D341Med (cell line): ENCODE results near the gene ADAP1.
"Not testable (repeated sequence)": the region's sequence is repeated elsewhere in the genome, so short reads cannot be mapped to it uniquely, and the experiment has no call there.

Experiments used
- DNase-seq: peaks from one replicate; pipeline ENCODE4 v3.0.0; 2012; ENCODE audit warnings: low spot score

Gene ADAP1

GRCh38 chr7:938546-939185, 15.8 kb downstream of the ADAP1 start:
- DNase-seq = no peak

DNA sequence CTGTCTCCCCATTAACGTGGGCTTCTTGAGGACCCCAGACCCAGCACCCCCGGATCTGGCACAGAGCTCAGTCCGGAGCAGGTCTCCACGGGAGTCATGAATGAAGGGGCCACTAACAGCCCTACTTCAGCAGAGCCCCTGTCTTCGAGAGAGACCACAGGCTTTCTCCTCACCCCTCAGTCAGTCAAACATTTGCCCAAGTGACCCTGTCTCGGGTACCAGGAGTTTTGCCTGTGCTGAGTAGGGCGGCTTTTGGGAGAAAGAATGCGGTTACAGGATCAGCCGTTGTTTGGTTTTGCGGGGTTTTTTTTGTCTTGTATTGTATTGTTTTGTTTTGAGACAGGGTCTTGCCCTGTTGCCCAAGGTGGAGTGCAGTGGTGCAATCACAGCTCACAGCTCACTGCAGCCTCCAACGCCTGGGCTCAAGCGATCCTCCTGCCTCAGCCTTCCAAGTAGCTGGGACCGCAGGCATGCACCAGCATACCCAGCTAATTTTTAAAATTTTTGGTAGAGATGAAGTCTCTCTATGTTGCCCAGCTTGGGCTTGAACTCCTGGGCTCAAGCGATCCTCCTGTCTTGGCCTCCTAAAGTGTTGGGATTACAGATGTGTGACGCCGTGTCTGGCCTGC, 16.5 kb downstream of the ADAP1 start:
- DNase-seq = no peak

- no peak for DNase-seq
These were observed 18.0 kb downstream of the ADAP1 start for GRCh38 chr7:936386-937054.

DNA sequence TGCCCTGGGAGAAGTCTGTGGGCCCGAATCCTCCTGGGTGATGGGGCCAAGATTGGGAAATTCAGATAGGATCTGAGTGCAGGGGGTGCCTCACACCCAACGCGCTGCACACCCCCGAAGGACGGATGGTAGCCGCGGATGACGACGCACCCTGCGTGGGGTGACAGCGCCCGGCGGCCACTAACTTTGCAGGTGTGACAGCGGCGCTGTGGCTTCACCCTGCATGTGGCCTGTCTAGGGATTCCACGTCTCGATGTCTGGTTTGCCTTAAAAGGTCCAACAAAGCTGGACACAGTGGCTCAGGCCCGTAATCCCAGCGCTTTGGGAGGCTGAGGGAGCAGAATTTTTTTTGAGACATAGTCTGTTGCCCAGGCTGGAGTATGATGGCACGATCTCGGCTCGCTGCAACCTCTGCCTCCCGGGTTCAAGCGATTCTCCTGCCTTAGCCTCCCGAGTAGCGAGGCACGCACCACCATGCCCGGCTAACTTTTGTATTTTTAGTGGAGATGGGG, 18.6 kb downstream of the ADAP1 start:
- DNase-seq = no peak

DNA sequence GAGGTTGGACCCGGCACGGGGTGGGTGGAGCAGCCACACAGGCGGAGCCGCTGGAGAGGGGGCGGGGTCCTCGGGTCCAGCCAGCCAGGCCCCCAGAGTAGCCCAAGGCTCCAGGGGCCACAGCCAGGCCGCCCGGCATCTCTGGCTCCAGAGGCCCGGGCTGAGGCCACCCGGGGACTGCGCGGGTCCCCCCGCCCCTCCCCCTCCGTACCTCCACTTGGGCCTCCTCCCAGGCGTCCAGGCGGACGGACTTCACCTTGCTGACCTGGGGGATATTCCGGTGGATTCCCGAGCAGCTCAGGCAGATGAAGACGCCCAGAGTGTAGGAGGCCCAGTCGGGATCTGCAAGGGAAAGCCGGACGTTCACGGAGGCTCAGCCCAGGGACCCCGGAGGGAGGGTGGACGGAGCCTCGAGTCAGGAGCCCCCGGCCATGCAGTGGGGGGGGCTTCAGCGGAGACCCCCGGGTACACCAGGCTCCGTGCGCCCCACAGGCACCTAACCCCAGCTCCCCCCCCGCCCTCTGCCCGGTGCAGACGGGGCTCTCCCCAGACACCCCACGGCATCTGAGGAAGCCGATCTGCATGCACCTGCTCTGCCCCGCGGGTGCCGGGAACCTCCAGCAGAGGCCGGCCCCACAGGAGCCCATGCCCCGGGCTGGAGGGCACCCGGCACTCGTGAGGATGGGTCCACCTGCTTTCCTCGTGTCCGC, 19.2 kb downstream of the ADAP1 start:
- no peak for DNase-seq

GRCh38 chr7:934469-935163, 19.9 kb downstream of the ADAP1 start:
- no peak for DNase-seq

DNA sequence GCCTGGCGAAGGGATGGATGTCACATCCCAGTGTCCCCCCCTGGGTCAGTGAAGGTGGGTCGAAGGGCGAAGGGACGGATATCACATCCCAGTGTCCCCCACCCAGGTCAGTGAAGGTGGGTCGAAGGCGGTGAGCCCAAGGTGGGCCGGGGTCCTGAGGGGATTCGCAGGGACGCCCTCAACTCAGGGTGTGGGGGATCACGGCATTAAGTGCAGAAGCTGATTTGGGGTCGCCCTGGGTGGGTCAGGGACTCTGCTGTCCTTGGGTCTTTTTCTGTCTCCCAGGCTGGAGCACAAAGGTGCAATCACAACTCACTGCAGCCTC, 21.9 kb downstream of the ADAP1 start:
- DNase-seq = no peak

GRCh38 chr7:931871-932650, 22.4 kb downstream of the ADAP1 start:
- no peak for DNase-seq

- DNase-seq = no peak
These were observed 23.3 kb downstream of the ADAP1 start for GRCh38 chr7:930975-931758.

DNA sequence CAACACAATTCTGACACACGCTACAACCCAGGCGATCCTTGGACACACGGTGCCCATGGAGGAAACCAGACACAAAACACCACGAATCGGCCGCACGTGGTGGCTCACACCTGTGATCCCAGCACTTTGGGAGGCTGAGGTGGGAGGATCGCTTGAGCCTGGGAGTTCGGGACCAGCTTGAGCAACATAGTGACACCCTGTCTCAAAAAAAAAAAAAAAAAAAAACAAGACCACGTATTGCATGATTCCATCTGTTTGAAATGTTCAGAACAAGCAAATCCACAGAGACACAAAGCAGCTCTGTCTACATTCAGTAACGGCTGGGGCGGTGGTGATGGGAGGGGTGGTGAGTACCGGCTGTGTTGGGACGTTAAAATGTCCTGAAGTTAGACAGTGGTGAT, 25.2 kb downstream of the ADAP1 start:
- DNase-seq = no peak

DNA sequence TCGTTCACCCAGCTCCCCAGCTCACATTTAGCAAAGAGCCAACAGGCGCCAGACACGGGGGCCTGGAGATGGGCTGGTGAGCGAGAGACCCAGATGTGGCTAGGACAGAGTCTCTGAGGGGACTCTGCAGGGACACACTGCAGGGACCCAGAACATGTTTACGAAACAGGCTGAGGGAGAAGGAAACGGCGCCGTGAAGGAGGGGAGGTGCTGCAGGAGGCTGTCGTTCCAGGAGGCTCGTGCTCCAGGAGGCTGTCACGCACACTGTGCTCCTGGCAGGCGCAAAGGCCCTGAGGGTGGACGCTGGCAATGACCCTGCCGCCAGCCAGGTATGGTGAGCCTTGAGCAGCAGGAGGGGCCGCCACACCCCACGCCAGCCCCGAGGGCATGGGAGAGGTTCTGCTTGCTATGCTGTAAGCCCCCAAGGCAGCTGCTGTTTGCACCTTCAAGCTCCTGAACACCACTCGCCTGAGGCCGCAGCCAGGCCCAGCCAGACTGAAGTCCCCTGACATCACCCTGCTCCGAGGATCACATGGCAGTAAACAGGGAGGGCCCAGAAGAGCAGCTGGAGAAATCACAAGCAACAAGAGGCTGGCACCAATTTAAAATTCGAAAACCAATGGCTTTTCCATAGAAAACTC, 27.3 kb downstream of the ADAP1 start:
- no peak for DNase-seq

DNA sequence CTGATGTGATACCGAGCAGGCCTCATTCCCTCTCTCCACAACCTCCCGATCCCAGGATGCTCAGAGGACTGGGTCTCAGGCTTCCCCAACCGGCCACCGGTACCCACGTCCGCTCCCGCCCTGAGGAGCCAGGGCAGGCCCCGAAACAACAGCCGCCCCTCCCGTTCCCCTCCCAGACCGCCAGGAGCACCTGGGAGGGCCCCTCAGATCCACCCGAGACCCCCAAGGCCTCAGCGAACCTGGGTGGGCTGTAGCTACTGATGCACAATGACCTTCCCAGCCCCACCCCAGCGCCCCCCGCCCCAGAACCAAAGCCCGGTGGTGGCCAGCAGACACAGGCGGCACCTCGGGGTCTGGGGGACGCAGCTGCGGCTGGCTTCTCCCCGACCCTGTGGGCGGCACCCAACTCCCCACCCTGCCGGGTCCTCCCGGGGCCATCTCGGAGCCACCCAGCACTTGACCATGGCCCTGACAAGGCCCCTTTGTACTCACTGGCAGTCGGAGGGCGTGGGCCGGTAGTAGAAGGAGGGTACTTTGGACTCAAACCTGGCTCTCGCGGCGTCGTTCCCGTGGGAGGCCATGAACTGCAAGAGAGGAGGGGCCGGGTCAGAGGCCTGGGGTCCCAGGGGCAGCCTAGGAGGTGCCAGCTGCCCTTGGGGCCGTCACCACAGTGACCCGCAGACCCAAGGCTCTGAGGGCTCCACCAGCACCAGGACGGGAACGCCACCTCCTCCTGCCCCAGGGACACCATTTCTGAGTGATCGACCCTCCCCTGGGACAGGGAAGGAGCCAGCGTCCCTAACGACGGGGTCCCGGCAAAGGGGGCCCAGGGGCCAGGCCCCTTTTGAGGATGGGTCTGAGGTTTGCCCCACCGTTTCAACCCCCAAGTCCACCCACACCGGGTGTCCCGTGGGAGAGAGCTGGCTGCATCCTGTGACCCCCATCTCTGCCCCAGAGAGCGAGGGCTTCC, 28.1 kb downstream of the ADAP1 start:
- DNase-seq = no peak

DNA sequence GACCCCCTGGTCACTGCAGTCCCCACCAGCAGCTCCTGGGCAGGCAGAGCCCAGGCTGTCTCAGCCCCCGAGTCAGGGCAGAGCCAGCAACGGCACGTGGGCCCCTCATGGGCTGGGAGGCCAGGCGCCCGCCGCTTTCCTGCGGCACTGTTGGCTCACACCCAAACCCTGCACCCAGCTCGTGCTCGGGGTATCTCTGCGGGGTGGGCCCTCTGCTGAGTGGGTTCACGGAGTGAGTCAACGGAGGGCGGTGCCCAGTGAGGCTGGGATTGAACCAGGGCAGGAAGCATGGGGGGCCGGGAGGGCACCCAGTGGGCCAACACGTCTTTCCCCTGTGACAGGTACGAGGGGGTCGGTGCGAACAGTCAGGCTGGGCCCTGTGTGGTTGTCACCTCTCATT, 28.9 kb downstream of the ADAP1 start:
- DNase-seq = no peak

DNA sequence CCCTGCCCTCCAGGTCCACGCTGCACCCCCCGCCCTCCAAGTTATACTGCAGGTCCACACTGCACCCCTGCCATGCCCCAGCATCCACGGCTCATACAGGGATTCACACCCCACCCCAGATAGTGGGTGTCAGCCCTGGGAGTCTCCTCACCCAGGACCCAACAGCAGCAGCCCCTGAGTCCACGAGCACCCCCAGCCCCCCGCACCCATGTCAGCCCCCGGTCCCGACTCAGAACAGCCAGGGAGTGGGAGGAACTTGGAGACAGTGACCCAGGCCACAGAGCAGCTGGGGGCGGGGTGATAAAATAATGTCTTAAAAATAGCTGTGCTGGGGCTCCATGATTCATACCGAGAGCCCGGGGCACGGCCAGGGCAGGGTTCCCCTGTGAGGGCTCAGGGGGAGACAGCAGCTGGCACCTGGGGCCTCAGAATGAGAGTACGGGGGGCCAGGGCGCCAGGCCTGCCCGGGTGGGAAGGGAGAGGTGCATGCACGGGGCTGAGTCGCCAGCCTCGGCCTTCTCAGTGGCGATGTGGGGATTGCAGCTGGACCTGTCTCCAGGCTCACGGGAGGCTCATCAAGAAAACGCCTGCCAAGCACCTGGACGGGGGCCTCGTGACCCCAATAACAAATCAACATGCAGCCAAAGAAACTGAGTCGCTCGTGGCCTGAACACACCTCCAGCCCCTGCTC, 29.8 kb downstream of the ADAP1 start:
- no peak for DNase-seq

GRCh38 chr7:924042-924441, 30.4 kb downstream of the ADAP1 start:
- DNase-seq = not testable (repeated sequence)

DNA sequence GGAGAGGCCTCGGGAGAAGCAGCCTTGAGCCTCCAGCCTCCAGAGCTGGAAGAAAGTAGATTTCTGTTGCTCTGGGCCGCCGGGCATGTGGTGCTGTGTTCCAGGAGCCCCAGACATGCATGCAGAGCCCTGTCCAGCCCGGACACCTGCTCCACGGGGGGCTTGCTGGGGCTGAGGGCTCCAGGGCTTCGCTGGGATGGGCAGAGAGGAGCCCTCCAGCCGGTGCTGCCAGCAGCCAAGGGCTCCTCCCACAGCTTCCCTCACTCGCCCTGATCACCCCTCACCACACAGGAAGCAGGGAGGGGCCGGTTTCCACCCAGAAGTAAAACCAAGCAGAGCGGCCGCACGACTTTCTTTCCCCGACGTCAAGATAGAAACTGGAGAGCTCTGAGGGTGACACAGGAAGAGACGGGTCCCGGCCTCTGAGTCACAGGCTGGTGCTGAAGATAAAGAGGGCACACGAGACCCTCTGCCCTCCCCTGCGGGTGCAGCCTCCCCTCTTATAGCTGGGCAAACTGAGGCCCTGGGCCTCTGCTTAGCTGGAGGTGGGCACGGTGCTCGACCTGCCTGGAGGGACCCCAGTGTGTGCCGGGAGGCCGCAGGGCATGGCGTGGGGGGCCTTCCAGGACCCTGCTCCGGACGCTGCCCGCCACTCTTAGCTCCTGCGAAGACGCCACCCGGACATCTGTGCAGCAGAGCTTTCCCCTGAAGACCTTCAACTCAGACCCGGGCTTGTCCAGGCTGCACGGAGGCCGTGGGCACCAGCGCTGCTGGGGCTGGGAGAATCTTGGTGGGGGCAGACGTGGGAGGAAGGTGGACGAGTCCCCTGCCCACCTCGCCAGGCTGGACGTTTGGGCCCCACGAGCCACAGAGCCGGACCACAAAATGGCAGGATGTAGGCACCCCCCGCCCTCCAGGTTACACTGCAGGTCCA, 31.1 kb downstream of the ADAP1 start:
- DNase-seq = no peak
